ENCODE data around the gene TANC1.
"Not testable (repeated sequence)": the region's sequence is repeated elsewhere in the genome, so short reads cannot be mapped to it uniquely, and the experiment has no call there.

Gene TANC1

GRCh38 chr2:159137511-159138241 is 169.2 kb downstream of the TANC1 start:
- no peak for TF ChIP-seq Cebpa-rat (IDR thresholded peaks at IDR 0.05)
- H3K36me3 ChIP-seq: no peaks in the 10 kb centered on the region
- no peak overlapping the region for H3K27ac ChIP-seq
- no peak overlapping the region for H3K4me3 ChIP-seq
- no peak overlapping the region for H3K9ac ChIP-seq
- no peaks in the 10 kb centered on the region for H3K9me3 ChIP-seq
- peaks cover 11% of the 10 kb centered on the region for H3K4me1 ChIP-seq
- H3K4me2 ChIP-seq: no peak overlapping the region
- H3K27me3 ChIP-seq: no peaks in the 10 kb centered on the region
- no peaks in the 10 kb centered on the region for H4K20me1 ChIP-seq

DNA sequence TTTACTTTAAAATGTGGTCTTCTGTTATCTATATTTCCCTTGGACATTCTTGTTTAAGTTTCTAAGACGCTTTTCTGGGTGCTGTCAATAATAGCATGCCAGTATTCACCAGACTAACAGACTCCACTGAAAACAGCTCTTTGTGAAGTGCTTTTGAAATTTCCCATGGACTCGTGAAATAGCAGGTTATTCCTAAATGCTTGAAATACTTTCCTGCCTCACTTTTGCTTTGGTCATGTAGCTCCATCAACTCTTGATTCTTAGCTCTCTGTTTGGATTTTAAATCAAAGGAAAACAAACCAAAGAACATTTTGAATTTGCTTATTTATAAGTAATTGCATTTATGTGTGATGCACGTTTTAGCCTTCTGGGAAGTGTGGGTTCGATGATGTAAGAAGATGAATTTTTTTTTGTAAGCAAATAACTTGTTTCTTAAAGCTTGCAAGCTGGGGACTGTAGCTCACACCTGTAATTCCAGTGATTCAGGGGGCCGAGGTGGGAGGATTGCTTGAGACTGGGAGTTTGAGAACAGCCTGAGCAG is 170.3 kb downstream of the TANC1 start:
- Histone ChIP-seq H3K9me3 (no peaks in the 10 kb centered on the region), H3K9ac (no peak overlapping the region), H3K4me3 (no peak overlapping the region), H3K36me3 (no peaks in the 10 kb centered on the region), H3K27me3 (no peaks in the 10 kb centered on the region), H4K20me1 (no peaks in the 10 kb centered on the region), H3K4me1 (peaks cover 11% of the 10 kb centered on the region), H3K27ac (no peak overlapping the region), H3K4me2 (no peak overlapping the region)
- no peak for TF ChIP-seq Cebpa-rat (IDR thresholded peaks at IDR 0.05)

GRCh38 chr2:159139216-159139933 is 170.9 kb downstream of the TANC1 start:
- peaks cover 4% of the 10 kb centered on the region for H3K4me1 ChIP-seq
- no peak overlapping the region for H3K9ac ChIP-seq
- no peak overlapping the region for H3K4me3 ChIP-seq
- no peak overlapping the region for H3K4me2 ChIP-seq
- no peak for TF ChIP-seq Cebpa-rat (IDR thresholded peaks at IDR 0.05)
- H3K27ac ChIP-seq: no peak overlapping the region
- no peaks in the 10 kb centered on the region for H3K9me3 ChIP-seq
- H3K27me3 ChIP-seq: no peaks in the 10 kb centered on the region
- no peaks in the 10 kb centered on the region for H3K36me3 ChIP-seq
- H4K20me1 ChIP-seq: no peaks in the 10 kb centered on the region

DNA sequence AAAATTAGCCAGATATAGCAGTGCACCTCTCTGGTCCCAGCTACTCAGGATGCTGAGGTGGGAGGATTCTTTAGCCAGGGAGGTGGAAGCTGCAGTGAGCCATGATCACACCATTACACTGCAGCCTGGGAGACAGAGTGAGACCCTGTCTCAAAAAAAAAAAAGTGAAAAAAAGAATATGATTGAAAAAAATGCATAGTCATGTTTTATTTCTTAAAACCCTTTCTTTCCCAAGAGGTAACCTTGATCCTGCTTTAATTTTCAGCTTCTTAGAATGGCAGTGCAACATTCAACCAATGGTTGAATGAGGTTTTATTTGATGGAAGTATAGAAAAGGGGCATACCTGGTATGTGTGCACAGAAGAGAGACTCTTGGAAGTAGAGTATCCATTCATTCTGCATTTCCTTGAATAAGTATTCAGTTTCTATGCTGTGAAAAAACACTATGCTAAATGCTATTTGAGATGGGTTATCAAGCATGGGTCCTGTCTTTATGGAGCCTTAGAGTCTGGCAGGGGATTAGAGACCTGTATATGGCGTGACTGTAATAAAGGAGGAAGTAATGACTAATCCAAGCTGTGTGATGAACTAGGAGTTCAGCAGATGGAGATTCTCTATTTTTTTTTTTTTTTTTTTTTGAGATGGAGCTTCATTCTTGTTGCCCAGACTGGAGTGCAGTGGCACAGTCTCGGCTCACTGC is 171.8 kb downstream of the TANC1 start:
- H3K36me3 ChIP-seq: no peaks in the 10 kb centered on the region
- no peaks in the 10 kb centered on the region for H3K27me3 ChIP-seq
- H3K9me3 ChIP-seq: no peaks in the 10 kb centered on the region
- TF ChIP-seq Cebpa-rat (IDR thresholded peaks at IDR 0.05): no peak
- no peak overlapping the region for H3K9ac ChIP-seq
- no peak overlapping the region for H3K4me3 ChIP-seq
- H3K4me1 ChIP-seq: no peaks in the 10 kb centered on the region
- no peaks in the 10 kb centered on the region for H4K20me1 ChIP-seq
- H3K27ac ChIP-seq: no peak overlapping the region
- H3K4me2 ChIP-seq: no peak overlapping the region

- not testable (repeated sequence) for H4K20me1 ChIP-seq, H3K4me3 ChIP-seq, H3K9ac ChIP-seq, H3K36me3 ChIP-seq, H3K27ac ChIP-seq, H3K9me3 ChIP-seq, H3K4me2 ChIP-seq, H3K27me3 ChIP-seq, H3K4me1 ChIP-seq
Observed at GRCh38 chr2:159140821-159141220, 172.4 kb downstream of the TANC1 start.

- Histone ChIP-seq H3K27me3 (no peaks in the 10 kb centered on the region; the same call in 1 of the 2 replicates), H3K36me3 (no peaks in the 10 kb centered on the region), H3K4me2 (no peak overlapping the region), H3K4me1 (peaks cover 35% of the 10 kb centered on the region), H3K9me3 (no peaks in the 10 kb centered on the region), H3K9ac (no peak overlapping the region), H3K4me3 (no peak overlapping the region), H3K27ac (no peak overlapping the region), H4K20me1 (no peaks in the 10 kb centered on the region)
- TF ChIP-seq Cebpa-rat (IDR thresholded peaks at IDR 0.05): no peak
Observed at GRCh38 chr2:159144776-159145614, 176.6 kb downstream of the TANC1 start.

- Histone ChIP-seq H3K4me2 (no peak overlapping the region), H3K4me3 (no peak overlapping the region), H3K4me1 (peaks cover 41% of the 10 kb centered on the region), H3K9me3 (no peaks in the 10 kb centered on the region), H3K27me3 (no peaks in the 10 kb centered on the region; the same call in 1 of the 2 replicates), H3K36me3 (no peaks in the 10 kb centered on the region), H3K27ac (no peak overlapping the region), H3K9ac (no peak overlapping the region), H4K20me1 (no peaks in the 10 kb centered on the region)
- TF ChIP-seq Cebpa-rat (IDR thresholded peaks at IDR 0.05): no peak
Observed at GRCh38 chr2:159145745-159146354, 177.4 kb downstream of the TANC1 start.

GRCh38 chr2:159146996-159147666 is 178.7 kb downstream of the TANC1 start:
- TF ChIP-seq Cebpa-rat (IDR thresholded peaks at IDR 0.05): no peak
- Histone ChIP-seq H3K36me3 (no peaks in the 10 kb centered on the region), H3K9me3 (no peaks in the 10 kb centered on the region), H3K4me2 (peak overlapping the region; percentile 62), H4K20me1 (no peaks in the 10 kb centered on the region), H3K4me1 (peaks cover 41% of the 10 kb centered on the region), H3K27me3 (no peaks in the 10 kb centered on the region; the same call in 1 of the 2 replicates), H3K9ac (no peak overlapping the region), H3K4me3 (no peak overlapping the region), H3K27ac (no peak overlapping the region)

All from BLaER1 (cell line).